Body of pancreas (tissue), 4 donors: Measurements from ENCODE around the gene SARNP. TPM values are rescaled to one million over a fixed set of nuclear protein-coding genes. Genes with fewer than 3 reads are reported as not detected.
"Not testable (repeated sequence)": the region's sequence is repeated elsewhere in the genome, so short reads cannot be mapped to it uniquely, and the experiment has no call there.

Experiments used
- ATAC-seq: fragments of 150-250 bp; one replicate; pipeline ENCODE4 v1.9.1; 2016
- DNase-seq, 4 donors: peaks; one replicate each; pipeline ENCODE4 v3.0.0-alpha.2; 2019
- H3K27ac ChIP-seq, 4 donors: fragments of 200-600 bp; sonication (generic); 1 replicate in 3 of 4; 2 replicates in 1 of 4; pipeline versions ENCODE4 v1.5.1 to v1.6.1; 2016 to 2019; ENCODE audit warnings: mild to moderate bottlenecking in 1 of 4, mixed read lengths in 1 of 4, moderate library complexity in 1 of 4
- H3K27me3 ChIP-seq, 2 donors: fragments of 200-600 bp; sonication (generic); one replicate each; pipeline ENCODE4 v1.6.0; 2016; ENCODE audit warnings: mild to moderate bottlenecking in 1 of 2
- H3K36me3 ChIP-seq, 2 donors: fragments of 200-600 bp; sonication (generic); replicated peaks in 1 of 2; 2 replicates each; pipeline ENCODE4 v1.5.1; 2016; ENCODE audit warnings: low read depth in 2 of 2; ENCODE audit not compliant: insufficient read depth in 1 of 2
- H3K4me1 ChIP-seq: fragments of 200-600 bp; sonication (generic); one replicate; pipeline ENCODE4 v1.6.0; 2016
- H3K4me3 ChIP-seq, 2 donors: fragments of 200-600 bp; sonication (generic); 1 replicate in 1 of 2; 2 replicates in 1 of 2; pipeline ENCODE4 v1.5.1; 2016 to 2019
- H3K9me3 ChIP-seq, 3 donors: fragments of 200-600 bp; sonication (generic); 1 replicate in 2 of 3; 2 replicates in 1 of 3; pipeline ENCODE4 v1.5.1; 2016
- CTCF ChIP-seq, 7 experiments: fragments of 450-650 bp in 4 of 7; fragments of 200-600 bp in 3 of 7; sonication (generic) in 3 of 7; IDR thresholded peaks; one replicate each; pipeline ENCODE4 v1.5.1; 2016 to 2019; ENCODE audit warnings: antibody characterized with exemption in 7 of 7
- POLR2A ChIP-seq, 3 donors: fragments of 450-650 bp; IDR thresholded peaks; one replicate each; pipeline ENCODE4 v1.6.1; 2016; ENCODE audit warnings: antibody characterized with exemption in 3 of 3, mild to moderate bottlenecking in 2 of 3
- WGBS, 2 donors: methylation state at CpG; one replicate each; pipeline ENCODE4 v1.1.5; 2017; 5-methylcytosine and 5-hydroxymethylcytosine counted together
- intact Hi-C: fragments of 100-400 bp; cut with DNase I; formaldehyde crosslinking; loops from one replicate; pipeline ENCODE4 v1.15.1; 2023
- total RNA-seq, 2 donors: library from RNA; depleted of rRNA; stranded (reverse); fragments of >200 nt; gene quantifications; one replicate each; pipeline ENCODE4 v1.1.0, GENCODE V29; 2016

Gene SARNP
- total RNA-seq, 2 donors from 2014 or later: 23.1 to 51.7 TPM

GRCh38 chr12:55760663-55761062 is 56.9 kb downstream of the SARNP start:
- no peak for TF ChIP-seq POLR2A (IDR thresholded peaks at IDR 0.05)
- no peak overlapping the region for H3K4me3 ChIP-seq
- H3K36me3 ChIP-seq: peaks cover 0 to 27% of the 10 kb centered on the region in 2 donors
- no peak overlapping the region for H3K27ac ChIP-seq
- H3K27me3 ChIP-seq: no peaks in the 10 kb centered on the region
- ATAC-seq (no peak), DNase-seq (no peak)
- intact Hi-C loops: no loop called here
- H3K4me1 ChIP-seq: no peaks in the 10 kb centered on the region
- WGBS, 2 donors: 83 to 91% methylated on average over 6 of the region's 6 CpGs
- no peaks in the 10 kb centered on the region for H3K9me3 ChIP-seq

GRCh38 chr12:55758575-55758974 is 58.9 kb downstream of the SARNP start:
- not testable (repeated sequence) for H3K4me3 ChIP-seq, ATAC-seq
- H3K36me3 ChIP-seq: peaks cover 0 to 28% of the 10 kb centered on the region in 2 donors

GRCh38 chr12:55757701-55758100 is 59.8 kb downstream of the SARNP start:
- H3K4me3 ChIP-seq: no peak overlapping the region
- H3K27me3 ChIP-seq: no peaks in the 10 kb centered on the region
- H3K36me3 ChIP-seq: peaks cover 0 to 28% of the 10 kb centered on the region in 2 donors
- H3K4me1 ChIP-seq: no peaks in the 10 kb centered on the region
- no peak for DNase-seq
- intact Hi-C loops: no loop called here
- no peaks in the 10 kb centered on the region for H3K9me3 ChIP-seq
- TF ChIP-seq CTCF (IDR thresholded peaks at IDR 0.05) (no peak), POLR2A (IDR thresholded peaks at IDR 0.05) (no peak)
- WGBS, 2 donors: 70 to 84% methylated on average over 2 of the region's 2 CpGs
- no peak overlapping the region for H3K27ac ChIP-seq
- no peak for ATAC-seq

More at GRCh38 chr12:55758575-55758974, 58.9 kb downstream of the SARNP start:
- H3K27me3 ChIP-seq, H3K9me3 ChIP-seq, intact Hi-C loops, H3K27ac ChIP-seq, DNase-seq, H3K4me1 ChIP-seq: not testable (repeated sequence)
- WGBS, 2 donors: 93 to 100% methylated on average over 3 to 4 of the region's 4 CpGs

GRCh38 chr12:55755246-55755645 is 62.3 kb downstream of the SARNP start:
- H3K4me3 ChIP-seq: no peak overlapping the region
- TF ChIP-seq CTCF (IDR thresholded peaks at IDR 0.05) (no peak), POLR2A (IDR thresholded peaks at IDR 0.05) (no peak)
- ATAC-seq: no peak
- H3K27me3 ChIP-seq: no peaks in the 10 kb centered on the region
- intact Hi-C loops: no loop called here
- H3K4me1 ChIP-seq: no peaks in the 10 kb centered on the region
- H3K36me3 ChIP-seq: peaks cover 6 to 30% of the 10 kb centered on the region in 2 donors
- H3K27ac ChIP-seq: no peak overlapping the region
- no peak for DNase-seq
- no peaks in the 10 kb centered on the region for H3K9me3 ChIP-seq
- WGBS, 2 donors: 66 to 69% methylated on average over 2 of the region's 2 CpGs

- Histone ChIP-seq H3K36me3 (peaks cover 3 to 6% of the 10 kb centered on the region in 2 donors), H3K9me3 (no peaks in the 10 kb centered on the region), H3K4me3 (no peak overlapping the region), H3K4me1 (peaks cover 20% of the 10 kb centered on the region), H3K27me3 (no peaks in the 10 kb centered on the region), H3K27ac (no peak overlapping the region)
- no peak for TF ChIP-seq CTCF (IDR thresholded peaks at IDR 0.05)
- TF ChIP-seq POLR2A (IDR thresholded peaks at IDR 0.05): no peak
- WGBS, 2 donors: 86 to 90% methylated on average over 6 to 18 of the region's 18 CpGs
- intact Hi-C loops: loop anchor here (10.0 kb wide), 3 partner anchors 76 to 286 kb away; partner anchors contain the start of gene DNAJC14
- no peak for DNase-seq
- ATAC-seq: no peak
These were observed 69.1 kb downstream of the SARNP start for GRCh38 chr12:55748230-55748993.

- Histone ChIP-seq H3K4me1 (peaks cover 23% of the 10 kb centered on the region), H3K36me3 (peaks cover under 1 to 3% of the 10 kb centered on the region in 2 donors), H3K27ac (no peak overlapping the region), H3K4me3 (no peak overlapping the region), H3K9me3 (no peaks in the 10 kb centered on the region), H3K27me3 (no peaks in the 10 kb centered on the region)
- no peak for DNase-seq
- no peak for ATAC-seq
- TF ChIP-seq CTCF (IDR thresholded peaks at IDR 0.05): no peak
- intact Hi-C loops: loop anchor here (10.0 kb wide), 3 partner anchors 78 to 288 kb away; partner anchors contain the start of gene DNAJC14
These were observed 70.7 kb downstream of the SARNP start for GRCh38 chr12:55746913-55747231.
